Measurements from ENCODE around the gene PROC.

Gene PROC

GRCh38 chr2:127414638-127415592 is 3.3 kb upstream of the PROC start:
- DNase-seq (ENCODE audit: low read depth) = no peak

DNA sequence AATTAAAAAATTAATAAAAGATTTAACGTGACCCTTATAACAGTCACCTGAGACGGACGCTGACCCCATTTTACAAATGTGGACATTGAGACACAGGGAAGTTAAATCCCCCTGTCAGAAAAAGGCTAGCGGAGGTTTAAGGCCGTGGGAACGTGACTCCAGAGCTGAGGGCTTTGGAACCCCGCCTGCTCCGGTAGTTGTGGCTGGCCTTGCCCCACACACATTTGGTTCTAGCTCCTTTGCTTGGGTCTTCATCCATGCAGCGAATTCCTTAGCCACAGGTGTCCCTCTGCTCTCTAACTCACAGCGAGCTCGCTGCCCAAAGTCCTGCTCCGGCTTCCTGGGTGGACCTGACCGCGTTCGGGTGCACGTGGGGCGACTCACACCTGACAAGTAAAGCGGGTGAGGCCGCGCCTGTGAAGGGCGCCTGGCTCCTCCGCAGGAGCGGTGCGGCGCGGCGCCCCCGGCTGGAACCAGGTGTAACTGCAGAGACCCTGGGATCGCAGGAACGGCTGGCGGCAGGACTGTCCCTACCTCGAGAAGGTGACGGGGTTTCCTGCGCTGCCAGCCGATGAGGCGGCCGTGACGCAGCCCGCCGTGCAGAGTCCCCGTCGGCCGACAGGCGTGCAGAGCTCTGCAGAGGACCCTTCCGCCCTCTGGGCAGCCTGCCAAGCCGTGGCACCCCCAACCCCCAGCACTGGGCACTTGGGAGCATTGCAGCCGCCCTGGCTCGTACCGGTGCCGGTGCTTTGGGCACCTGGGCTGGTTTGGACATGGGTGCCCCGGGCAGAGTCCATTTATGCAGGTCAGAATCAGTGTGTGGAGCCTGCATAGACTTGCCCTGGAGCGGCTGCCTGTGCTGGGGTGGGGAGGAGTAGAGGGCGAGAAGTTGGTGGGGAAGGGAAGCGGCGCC is 2.4 kb upstream of the PROC start:
- DNase-seq (ENCODE audit: low read depth) = peak; percentile 61

DNA sequence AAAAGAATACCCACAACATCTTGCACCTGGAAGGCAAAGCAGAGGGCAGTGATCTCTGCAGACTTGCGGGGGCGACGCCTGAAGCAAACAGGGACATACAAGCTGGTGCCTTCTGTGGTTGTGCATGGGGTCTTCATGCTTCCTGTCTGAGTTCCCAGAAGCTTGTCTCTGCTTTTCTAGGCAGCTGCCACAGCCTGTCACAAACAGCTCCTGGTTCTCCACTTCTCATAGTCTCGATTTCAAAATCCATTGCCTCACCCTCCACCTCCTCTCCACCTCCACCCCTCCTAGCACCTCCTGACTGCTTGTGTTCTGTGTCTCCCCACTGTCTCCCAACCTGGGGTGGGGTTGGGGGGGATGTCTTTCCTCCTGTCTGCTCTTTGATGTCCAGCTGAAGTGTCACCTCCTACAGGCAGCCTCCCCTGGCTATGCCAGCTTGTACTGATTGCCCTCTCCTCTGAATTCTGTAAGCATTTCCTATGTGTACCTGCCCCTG is 1.7 kb upstream of the PROC start:
- no peak for DNase-seq (ENCODE audit: low read depth)

DNA sequence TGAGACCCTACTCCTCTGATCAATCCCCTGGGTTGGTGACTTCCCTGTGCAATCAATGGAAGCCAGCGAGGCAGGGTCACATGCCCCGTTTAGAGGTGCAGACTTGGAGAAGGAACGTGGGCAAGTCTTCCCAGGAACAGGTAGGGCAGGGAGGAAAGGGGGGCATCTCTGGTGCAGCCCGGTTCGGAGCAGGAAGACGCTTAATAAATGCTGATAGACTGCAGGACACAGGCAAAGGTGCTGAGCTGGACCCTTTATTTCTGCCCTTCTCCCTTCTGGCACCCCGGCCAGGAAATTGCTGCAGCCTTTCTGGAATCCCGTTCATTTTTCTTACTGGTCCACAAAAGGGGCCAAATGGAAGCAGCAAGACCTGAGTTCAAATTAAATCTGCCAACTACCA is 821 bp upstream of the PROC start:
- no peak for DNase-seq (ENCODE audit: low read depth)

GRCh38 chr2:127419112-127419430 is 844 bp downstream of the PROC start:
- no peak for DNase-seq (ENCODE audit: low read depth)

GRCh38 chr2:127419448-127420038 is 1.3 kb downstream of the PROC start:
- no peak for DNase-seq (ENCODE audit: low read depth)

- no peak for DNase-seq (ENCODE audit: low read depth)
Measured at GRCh38 chr2:127420039-127420864, 2.0 kb downstream of the PROC start.

DNA sequence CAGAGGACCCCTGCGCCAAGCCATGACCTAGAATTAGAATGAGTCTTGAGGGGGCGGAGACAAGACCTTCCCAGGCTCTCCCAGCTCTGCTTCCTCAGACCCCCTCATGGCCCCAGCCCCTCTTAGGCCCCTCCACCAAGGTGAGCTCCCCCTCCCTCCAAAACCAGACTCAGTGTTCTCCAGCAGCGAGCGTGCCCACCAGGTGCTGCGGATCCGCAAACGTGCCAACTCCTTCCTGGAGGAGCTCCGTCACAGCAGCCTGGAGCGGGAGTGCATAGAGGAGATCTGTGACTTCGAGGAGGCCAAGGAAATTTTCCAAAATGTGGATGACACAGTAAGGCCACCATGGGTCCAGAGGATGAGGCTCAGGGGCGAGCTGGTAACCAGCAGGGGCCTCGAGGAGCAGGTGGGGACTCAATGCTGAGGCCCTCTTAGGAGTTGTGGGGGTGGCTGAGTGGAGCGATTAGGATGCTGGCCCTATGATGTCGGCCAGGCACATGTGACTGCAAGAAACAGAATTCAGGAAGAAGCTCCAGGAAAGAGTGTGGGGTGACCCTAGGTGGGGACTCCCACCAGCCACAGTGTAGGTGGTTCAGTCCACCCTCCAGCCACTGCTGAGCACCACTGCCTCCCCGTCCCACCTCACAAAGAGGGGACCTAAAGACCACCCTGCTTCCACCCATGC is 3.0 kb downstream of the PROC start:
- no peak for DNase-seq (ENCODE audit: low read depth)

DNA sequence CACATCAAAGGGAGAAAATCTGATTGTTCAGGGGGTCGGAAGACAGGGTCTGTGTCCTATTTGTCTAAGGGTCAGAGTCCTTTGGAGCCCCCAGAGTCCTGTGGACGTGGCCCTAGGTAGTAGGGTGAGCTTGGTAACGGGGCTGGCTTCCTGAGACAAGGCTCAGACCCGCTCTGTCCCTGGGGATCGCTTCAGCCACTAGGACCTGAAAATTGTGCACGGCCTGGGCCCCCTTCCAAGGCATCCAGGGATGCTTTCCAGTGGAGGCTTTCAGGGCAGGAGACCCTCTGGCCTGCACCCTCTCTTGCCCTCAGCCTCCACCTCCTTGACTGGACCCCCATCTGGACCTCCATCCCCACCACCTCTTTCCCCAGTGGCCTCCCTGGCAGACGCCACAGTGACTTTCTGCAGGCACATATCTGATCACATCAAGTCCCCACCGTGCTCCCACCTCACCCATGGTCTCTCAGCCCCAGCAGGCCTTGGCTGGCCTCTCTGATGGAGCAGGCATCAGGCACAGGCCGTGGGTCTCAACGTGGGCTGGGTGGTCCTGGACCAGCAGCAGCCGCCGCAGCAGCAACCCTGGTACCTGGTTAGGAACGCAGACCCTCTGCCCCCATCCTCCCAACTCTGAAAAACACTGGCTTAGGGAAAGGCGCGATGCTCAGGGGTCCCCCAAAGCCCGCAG is 3.8 kb downstream of the PROC start:
- DNase-seq (ENCODE audit: low read depth) = no peak

DNA sequence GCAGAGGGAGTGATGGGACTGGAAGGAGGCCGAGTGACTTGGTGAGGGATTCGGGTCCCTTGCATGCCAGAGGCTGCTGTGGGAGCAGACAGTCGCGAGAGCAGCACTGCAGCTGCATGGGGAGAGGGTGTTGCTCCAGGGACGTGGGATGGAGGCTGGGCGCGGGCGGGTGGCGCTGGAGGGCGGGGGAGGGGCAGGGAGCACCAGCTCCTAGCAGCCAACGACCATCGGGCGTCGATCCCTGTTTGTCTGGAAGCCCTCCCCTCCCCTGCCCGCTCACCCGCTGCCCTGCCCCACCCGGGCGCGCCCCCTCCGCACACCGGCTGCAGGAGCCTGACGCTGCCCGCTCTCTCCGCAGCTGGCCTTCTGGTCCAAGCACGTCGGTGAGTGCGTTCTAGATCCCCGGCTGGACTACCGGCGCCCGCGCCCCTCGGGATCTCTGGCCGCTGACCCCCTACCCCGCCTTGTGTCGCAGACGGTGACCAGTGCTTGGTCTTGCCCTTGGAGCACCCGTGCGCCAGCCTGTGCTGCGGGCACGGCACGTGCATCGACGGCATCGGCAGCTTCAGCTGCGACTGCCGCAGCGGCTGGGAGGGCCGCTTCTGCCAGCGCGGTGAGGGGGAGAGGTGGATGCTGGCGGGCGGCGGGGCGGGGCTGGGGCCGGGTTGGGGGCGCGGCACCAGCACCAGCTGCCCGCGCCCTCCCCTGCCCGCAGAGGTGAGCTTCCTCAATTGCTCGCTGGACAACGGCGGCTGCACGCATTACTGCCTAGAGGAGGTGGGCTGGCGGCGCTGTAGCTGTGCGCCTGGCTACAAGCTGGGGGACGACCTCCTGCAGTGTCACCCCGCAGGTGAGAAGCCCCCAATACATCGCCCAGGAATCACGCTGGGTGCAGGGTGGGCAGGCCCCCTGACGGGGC is 4.6 kb downstream of the PROC start:
- no peak for DNase-seq (ENCODE audit: low read depth)

GRCh38 chr2:127423478-127423843 is 5.2 kb downstream of the PROC start:
- DNase-seq (ENCODE audit: low read depth) = no peak

DNA sequence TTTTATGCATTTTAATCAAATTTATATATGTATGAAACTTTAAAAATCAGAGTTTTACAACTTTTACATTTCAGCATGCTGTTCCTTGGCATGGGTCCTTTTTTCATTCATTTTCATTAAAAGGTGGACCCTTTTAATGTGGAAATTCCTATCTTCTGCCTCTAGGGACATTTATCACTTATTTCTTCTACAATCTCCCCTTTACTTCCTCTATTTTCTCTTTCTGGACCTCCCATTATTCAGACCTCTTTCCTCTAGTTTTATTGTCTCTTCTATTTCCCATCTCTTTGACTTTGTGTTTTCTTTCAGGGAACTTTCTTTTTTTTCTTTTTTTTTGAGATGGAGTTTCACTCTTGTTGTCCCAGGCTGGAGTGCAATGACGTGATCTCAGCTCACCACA is 5.7 kb downstream of the PROC start:
- DNase-seq (ENCODE audit: low read depth) = no peak

DNA sequence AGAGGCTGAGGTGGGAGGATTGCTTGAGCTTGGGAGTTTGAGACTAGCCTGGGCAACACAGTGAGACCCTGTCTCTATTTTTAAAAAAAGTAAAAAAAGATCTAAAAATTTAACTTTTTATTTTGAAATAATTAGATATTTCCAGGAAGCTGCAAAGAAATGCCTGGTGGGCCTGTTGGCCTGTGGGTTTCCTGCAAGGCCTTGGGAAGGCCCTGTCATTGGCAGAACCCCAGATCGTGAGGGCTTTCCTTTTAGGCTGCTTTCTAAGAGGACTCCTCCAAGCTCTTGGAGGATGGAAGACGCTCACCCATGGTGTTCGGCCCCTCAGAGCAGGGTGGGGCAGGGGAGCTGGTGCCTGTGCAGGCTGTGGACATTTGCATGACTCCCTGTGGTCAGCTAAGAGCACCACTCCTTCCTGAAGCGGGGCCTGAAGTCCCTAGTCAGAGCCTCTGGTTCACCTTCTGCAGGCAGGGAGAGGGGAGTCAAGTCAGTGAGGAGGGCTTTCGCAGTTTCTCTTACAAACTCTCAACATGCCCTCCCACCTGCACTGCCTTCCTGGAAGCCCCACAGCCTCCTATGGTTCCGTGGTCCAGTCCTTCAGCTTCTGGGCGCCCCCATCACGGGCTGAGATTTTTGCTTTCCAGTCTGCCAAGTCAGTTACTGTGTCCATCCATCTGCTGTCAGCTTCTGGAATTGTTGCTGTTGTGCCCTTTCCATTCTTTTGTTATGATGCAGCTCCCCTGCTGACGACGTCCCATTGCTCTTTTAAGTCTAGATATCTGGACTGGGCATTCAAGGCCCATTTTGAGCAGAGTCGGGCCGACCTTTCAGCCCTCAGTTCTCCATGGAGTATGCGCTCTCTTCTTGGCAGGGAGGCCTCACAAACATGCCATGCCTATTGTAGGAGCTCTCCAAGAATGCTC is 6.6 kb downstream of the PROC start:
- no peak for DNase-seq (ENCODE audit: low read depth)

DNA sequence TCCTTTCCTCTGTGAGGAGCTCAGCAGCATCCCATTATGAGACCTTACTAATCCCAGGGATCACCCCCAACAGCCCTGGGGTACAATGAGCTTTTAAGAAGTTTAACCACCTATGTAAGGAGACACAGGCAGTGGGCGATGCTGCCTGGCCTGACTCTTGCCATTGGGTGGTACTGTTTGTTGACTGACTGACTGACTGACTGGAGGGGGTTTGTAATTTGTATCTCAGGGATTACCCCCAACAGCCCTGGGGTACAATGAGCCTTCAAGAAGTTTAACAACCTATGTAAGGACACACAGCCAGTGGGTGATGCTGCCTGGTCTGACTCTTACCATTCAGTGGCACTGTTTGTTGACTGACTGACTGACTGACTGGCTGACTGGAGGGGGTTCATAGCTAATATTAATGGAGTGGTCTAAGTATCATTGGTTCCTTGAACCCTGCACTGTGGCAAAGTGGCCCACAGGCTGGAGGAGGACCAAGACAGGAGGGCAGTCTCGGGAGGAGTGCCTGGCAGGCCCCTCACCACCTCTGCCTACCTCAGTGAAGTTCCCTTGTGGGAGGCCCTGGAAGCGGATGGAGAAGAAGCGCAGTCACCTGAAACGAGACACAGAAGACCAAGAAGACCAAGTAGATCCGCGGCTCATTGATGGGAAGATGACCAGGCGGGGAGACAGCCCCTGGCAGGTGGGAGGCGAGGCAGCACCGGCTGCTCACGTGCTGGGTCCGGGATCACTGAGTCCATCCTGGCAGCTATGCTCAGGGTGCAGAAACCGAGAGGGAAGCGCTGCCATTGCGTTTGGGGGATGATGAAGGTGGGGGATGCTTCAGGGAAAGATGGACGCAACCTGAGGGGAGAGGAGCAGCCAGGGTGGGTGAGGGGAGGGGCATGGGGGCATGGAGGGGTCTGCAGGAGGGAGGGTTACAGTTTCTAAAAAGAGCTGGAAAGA is 7.6 kb downstream of the PROC start:
- DNase-seq (ENCODE audit: low read depth) = no peak

DNA sequence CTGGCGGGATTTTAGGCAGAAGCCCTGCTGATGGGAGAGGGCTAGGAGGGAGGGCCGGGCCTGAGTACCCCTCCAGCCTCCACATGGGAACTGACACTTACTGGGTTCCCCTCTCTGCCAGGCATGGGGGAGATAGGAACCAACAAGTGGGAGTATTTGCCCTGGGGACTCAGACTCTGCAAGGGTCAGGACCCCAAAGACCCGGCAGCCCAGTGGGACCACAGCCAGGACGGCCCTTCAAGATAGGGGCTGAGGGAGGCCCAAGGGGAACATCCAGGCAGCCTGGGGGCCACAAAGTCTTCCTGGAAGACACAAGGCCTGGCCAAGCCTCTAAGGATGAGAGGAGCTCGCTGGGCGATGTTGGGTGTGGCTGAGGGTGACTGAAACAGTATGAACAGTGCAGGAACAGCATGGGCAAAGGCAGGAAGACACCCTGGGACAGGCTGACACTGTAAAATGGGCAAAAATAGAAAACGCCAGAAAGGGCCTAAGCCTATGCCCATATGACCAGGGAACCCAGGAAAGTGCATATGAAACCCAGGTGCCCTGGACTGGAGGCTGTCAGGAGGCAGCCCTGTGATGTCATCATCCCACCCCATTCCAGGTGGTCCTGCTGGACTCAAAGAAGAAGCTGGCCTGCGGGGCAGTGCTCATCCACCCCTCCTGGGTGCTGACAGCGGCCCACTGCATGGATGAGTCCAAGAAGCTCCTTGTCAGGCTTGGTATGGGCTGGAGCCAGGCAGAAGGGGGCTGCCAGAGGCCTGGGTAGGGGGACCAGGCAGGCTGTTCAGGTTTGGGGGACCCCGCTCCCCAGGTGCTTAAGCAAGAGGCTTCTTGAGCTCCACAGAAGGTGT is 8.5 kb downstream of the PROC start:
- no peak for DNase-seq (ENCODE audit: low read depth)

GRCh38 chr2:127427376-127428056 is 9.3 kb downstream of the PROC start:
- DNase-seq (ENCODE audit: low read depth) = no peak

Measured in stimulated activated CD8-positive, alpha-beta memory T cell treated with anti-CD3 and anti-CD28 coated beads, Interleukin-12 subunit alpha, Interleukin-12 subunit beta, amount 100 ng/mL, for 1 hour (primary cell).